HepG2 (cell line): ENCODE data around the gene KCNJ4. TPM values are rescaled to one million over a fixed set of nuclear protein-coding genes. Genes with fewer than 3 reads are reported as not detected.
A peak's percentile ranks its signal among the peaks of the same experiment; 100 is the strongest.

Source experiments
- ARID3A ChIP-seq: IDR thresholded peaks from 2 replicates; pipeline ENCODE4 v1.6.1; 2012; ENCODE audit warnings: low read depth, low read length, improper control_type of control experiment
- ELF1 ChIP-seq: sonication (generic); formaldehyde crosslinking; IDR thresholded peaks from 2 replicates; pipeline ENCODE4 v1.4.0; 2020; ENCODE audit warnings: missing genetic modification reagents
- FIP1L1 ChIP-seq: fragments of 200-400 bp; formaldehyde crosslinking; IDR thresholded peaks from 2 replicates; pipeline ENCODE4 v1.6.1; 2018; ENCODE audit warnings: low read depth, mild to moderate bottlenecking, low read length, moderate library complexity, borderline replicate concordance; ENCODE audit not compliant: insufficient read depth
- IRX3 ChIP-seq: sonication (generic); formaldehyde crosslinking; IDR thresholded peaks from 2 replicates; pipeline ENCODE4 v1.8.1; 2023; ENCODE audit warnings: mild to moderate bottlenecking, low read depth, missing genetic modification reagents, borderline replicate concordance
- KAT7 ChIP-seq: IDR thresholded peaks from 2 replicates; pipeline ENCODE4 v1.6.1; 2018; ENCODE audit warnings: borderline replicate concordance, missing compliant biosample characterization
- MAZ ChIP-seq, 2 experiments: sonication (generic) in 1 of 2; formaldehyde crosslinking in 1 of 2; IDR thresholded peaks; 2 replicates each; pipeline versions ENCODE4 v1.5.0 to v1.6.1; 2012 to 2020; ENCODE audit warnings: low read depth in 2 of 2, mild to moderate bottlenecking in 2 of 2, borderline replicate concordance in 1 of 2, improper control_type of control experiment in 1 of 2, low read length in 1 of 2, missing genetic modification reagents in 1 of 2, moderate library complexity in 1 of 2
- NR3C1 ChIP-seq: sonication (generic); formaldehyde crosslinking; IDR thresholded peaks from 2 replicates; pipeline ENCODE4 v1.4.0; 2020; ENCODE audit warnings: missing genetic modification reagents
- PRDM15 ChIP-seq: sonication (generic); formaldehyde crosslinking; IDR thresholded peaks from 2 replicates; pipeline ENCODE4 v1.4.0; 2020; ENCODE audit warnings: missing genetic modification reagents
- TBX2 ChIP-seq: sonication (generic); formaldehyde crosslinking; IDR thresholded peaks from 2 replicates; pipeline ENCODE4 v1.5.0; 2020; ENCODE audit warnings: missing genetic modification reagents, mild to moderate bottlenecking, borderline replicate concordance
- TP53 ChIP-seq: sonication (generic); formaldehyde crosslinking; conservative IDR thresholded peaks from 2 replicates; pipeline ENCODE4 v1.4.0; 2020; ENCODE audit warnings: missing genetic modification reagents
- ZBTB14 ChIP-seq: sonication (generic); formaldehyde crosslinking; IDR thresholded peaks from 2 replicates; pipeline ENCODE4 v1.4.0; 2020; ENCODE audit warnings: missing genetic modification reagents
- ZNF879 ChIP-seq: sonication (generic); formaldehyde crosslinking; IDR thresholded peaks from 2 replicates; pipeline ENCODE4 v1.8.1; 2023; ENCODE audit warnings: missing genetic modification reagents
- ZSCAN25 ChIP-seq: sonication (generic); formaldehyde crosslinking; IDR thresholded peaks from 2 replicates; pipeline ENCODE4 v1.8.0; 2022; ENCODE audit warnings: mild to moderate bottlenecking, missing genetic modification reagents
- polyA plus RNA-seq, 8 experiments: library from polyadenylated mRNA; depleted of rRNA in 3 of 8; stranded (reverse) in 7 of 8; unstranded in 1 of 8; fragments of >200 nt; fragmentation: Illumina TruSeq in 4 of 8; extraction: Trizol in 4 of 8; gene quantifications; 2 replicates each; pipeline versions ENCODE4 v1.2.1 to v1.2.3, GENCODE V29; 2011 to 2016; ENCODE audit warnings: low read depth in 4 of 8, missing spikeins in 1 of 8, mixed read lengths in 1 of 8; ENCODE audit not compliant: insufficient read depth in 1 of 8
- total RNA-seq, 5 experiments: library from RNA; depleted of rRNA; stranded (reverse); fragments of >200 nt; fragmentation: Illumina TruSeq; extraction: Trizol; gene quantifications; 2 replicates each; pipeline ENCODE4 v1.2.3, GENCODE V29; 2016; ENCODE audit warnings: low read depth in 1 of 5
- TF ChIP-seq, protein P1 (sequence below): sonication (generic); formaldehyde crosslinking; IDR thresholded peaks from 2 replicates; pipeline ENCODE4 v1.5.0; 2020; ENCODE audit warnings: mild to moderate bottlenecking, missing genetic modification reagents, borderline replicate concordance
- TF ChIP-seq, protein P2 (sequence below): sonication (generic); formaldehyde crosslinking; IDR thresholded peaks from 2 replicates; pipeline ENCODE4 v1.8.1; 2023; ENCODE audit warnings: mild to moderate bottlenecking, missing genetic modification reagents

Gene KCNJ4
- total and polyA plus RNA-seq, 2 of the 13 experiments (the other 11 are each of a cell fraction or from before 2014, with no cell fraction given): not detected

GRCh38 chr22:38467438-38467903 is 12.5 kb upstream of the KCNJ4 start (continued):
- no peak for TF ChIP-seq PRDM15
- 0 out of 2 replicates have a peak, but pooled peaks have one; percentile 13 for TF ChIP-seq TBX2 (CRISPR knock-in tag)
- TF ChIP-seq IRX3 (CRISPR knock-in tag): no peak
- no peak for TF ChIP-seq MAZ (IDR thresholded peaks at IDR 0.05; ENCODE audit: borderline replicate concordance, low read depth, low read length)
- TF ChIP-seq MAZ (CRISPR knock-in tag; IDR thresholded peaks at IDR 0.05; ENCODE audit: low read depth): no peak
- TF ChIP-seq, protein P1, sequence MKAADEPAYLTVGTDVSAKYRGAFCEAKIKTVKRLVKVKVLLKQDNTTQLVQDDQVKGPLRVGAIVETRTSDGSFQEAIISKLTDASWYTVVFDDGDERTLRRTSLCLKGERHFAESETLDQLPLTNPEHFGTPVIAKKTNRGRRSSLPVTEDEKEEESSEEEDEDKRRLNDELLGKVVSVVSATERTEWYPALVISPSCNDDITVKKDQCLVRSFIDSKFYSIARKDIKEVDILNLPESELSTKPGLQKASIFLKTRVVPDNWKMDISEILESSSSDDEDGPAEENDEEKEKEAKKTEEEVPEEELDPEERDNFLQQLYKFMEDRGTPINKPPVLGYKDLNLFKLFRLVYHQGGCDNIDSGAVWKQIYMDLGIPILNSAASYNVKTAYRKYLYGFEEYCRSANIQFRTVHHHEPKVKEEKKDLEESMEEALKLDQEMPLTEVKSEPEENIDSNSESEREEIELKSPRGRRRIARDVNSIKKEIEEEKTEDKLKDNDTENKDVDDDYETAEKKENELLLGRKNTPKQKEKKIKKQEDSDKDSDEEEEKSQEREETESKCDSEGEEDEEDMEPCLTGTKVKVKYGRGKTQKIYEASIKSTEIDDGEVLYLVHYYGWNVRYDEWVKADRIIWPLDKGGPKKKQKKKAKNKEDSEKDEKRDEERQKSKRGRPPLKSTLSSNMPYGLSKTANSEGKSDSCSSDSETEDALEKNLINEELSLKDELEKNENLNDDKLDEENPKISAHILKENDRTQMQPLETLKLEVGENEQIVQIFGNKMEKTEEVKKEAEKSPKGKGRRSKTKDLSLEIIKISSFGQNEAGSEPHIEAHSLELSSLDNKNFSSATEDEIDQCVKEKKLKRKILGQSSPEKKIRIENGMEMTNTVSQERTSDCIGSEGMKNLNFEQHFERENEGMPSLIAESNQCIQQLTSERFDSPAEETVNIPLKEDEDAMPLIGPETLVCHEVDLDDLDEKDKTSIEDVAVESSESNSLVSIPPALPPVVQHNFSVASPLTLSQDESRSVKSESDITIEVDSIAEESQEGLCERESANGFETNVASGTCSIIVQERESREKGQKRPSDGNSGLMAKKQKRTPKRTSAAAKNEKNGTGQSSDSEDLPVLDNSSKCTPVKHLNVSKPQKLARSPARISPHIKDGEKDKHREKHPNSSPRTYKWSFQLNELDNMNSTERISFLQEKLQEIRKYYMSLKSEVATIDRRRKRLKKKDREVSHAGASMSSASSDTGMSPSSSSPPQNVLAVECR (CRISPR knock-in tag): peak; percentile 39; the same call in 1 of the 2 replicates
- peak; percentile 44; the same call in 1 of the 2 replicates for TF ChIP-seq ELF1
- no peak for TF ChIP-seq NR3C1
- TF ChIP-seq FIP1L1: 0 out of 2 replicates have a peak, but pooled peaks have one; percentile 34
- TF ChIP-seq, protein P2, sequence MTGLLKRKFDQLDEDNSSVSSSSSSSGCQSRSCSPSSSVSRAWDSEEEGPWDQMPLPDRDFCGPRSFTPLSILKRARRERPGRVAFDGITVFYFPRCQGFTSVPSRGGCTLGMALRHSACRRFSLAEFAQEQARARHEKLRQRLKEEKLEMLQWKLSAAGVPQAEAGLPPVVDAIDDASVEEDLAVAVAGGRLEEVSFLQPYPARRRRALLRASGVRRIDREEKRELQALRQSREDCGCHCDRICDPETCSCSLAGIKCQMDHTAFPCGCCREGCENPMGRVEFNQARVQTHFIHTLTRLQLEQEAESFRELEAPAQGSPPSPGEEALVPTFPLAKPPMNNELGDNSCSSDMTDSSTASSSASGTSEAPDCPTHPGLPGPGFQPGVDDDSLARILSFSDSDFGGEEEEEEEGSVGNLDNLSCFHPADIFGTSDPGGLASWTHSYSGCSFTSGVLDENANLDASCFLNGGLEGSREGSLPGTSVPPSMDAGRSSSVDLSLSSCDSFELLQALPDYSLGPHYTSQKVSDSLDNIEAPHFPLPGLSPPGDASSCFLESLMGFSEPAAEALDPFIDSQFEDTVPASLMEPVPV (CRISPR knock-in tag): no peak
- no peak for TF ChIP-seq ARID3A
- peak; percentile 13; the same call in 1 of the 2 replicates for TF ChIP-seq ZSCAN25
- TF ChIP-seq ZBTB14 (CRISPR knock-in tag): no peak
- TF ChIP-seq TP53 (CRISPR knock-in tag): no peak
- TF ChIP-seq KAT7: no peak
- TF ChIP-seq ZNF879 (CRISPR knock-in tag): no peak
